ENCODE data around the gene P2RY12.

The P2RY12 gene

GRCh38 chr3:151307583-151308488 is 76.7 kb downstream of the P2RY12 start:
- H3K9me3 ChIP-seq, result no peaks in the 10 kb centered on the region
- no peak overlapping the region for H3K27ac ChIP-seq
- TF ChIP-seq CTCF (IDR thresholded peaks at IDR 0.05), result no peak
- no peak for DNase-seq
- peaks cover 0 to 5% (median 2%) of the 10 kb centered on the region in 4 donors for H3K4me1 ChIP-seq
- H3K36me3 ChIP-seq, result no peaks in the 10 kb centered on the region
- intact Hi-C loops (cut with DNase I; ENCODE audit: low total_unique reads), result no loop called here
- H3K27me3 ChIP-seq, result no peaks in the 10 kb centered on the region
- no peak overlapping the region for H3K4me3 ChIP-seq

DNA sequence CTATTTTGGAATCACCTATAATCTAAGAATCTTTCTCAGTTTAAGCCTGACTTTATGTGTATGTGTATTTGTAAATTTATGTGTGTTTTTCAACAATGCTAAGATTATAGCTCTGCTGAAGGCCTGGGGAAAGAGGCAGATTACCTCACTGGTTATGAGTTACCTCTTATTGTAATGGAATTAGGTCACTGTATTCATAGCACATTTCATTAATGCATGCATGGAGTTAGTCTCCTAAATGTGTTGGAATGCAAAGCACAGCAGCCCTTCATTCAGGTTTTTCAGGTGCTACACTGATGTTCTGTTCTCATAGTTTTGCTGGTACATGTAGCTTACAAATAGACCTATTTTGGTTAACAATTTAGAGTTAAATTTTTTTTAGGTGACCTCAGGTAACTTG is 77.4 kb downstream of the P2RY12 start:
- TF ChIP-seq CTCF (IDR thresholded peaks at IDR 0.05), result no peak
- peaks cover 0 to 5% (median 2%) of the 10 kb centered on the region in 4 donors for H3K4me1 ChIP-seq
- H3K27me3 ChIP-seq, result no peaks in the 10 kb centered on the region
- no peaks in the 10 kb centered on the region for H3K36me3 ChIP-seq
- intact Hi-C loops (cut with DNase I; ENCODE audit: low total_unique reads), result no loop called here
- H3K27ac ChIP-seq, result no peak overlapping the region
- H3K4me3 ChIP-seq, result no peak overlapping the region
- H3K9me3 ChIP-seq, result no peaks in the 10 kb centered on the region
- DNase-seq, result no peak

DNA sequence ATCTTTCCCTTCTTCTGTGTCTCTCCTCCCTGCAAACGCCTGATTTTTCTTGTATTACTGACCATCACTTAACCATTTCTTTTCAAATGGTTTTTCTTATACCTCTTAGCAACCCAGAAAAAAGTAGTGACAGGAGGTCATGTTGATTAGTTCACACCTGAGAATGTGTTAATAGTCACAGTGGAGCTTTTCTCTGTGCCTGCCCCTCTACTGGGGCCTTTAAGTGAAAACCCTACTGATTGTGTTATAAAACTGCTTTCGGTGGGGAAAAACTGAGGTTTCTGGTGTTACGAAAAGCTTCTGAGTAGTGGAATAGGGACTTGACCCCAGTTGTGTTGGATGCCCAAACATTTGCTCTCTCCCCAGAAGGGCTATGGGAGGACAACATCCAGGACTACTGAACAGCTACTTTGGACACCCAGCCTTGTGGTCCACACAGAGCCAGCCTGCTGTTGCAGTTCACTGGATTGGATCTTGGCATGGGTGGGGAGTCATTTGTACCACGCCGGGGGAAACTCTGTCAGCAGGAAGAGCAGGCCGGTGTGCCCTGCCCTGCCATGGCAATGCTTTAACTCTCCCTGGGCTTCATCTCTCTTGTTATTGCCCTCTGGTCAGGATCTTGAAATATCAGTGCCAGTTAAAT is 78.3 kb downstream of the P2RY12 start:
- Histone ChIP-seq H3K9me3 (no peaks in the 10 kb centered on the region), H3K4me3 (no peak overlapping the region), H3K36me3 (no peaks in the 10 kb centered on the region), H3K27me3 (no peaks in the 10 kb centered on the region), H3K4me1 (peaks cover 0 to 5% (median 2%) of the 10 kb centered on the region in 4 donors), H3K27ac (no peak overlapping the region)
- intact Hi-C loops (cut with DNase I; ENCODE audit: low total_unique reads), result no loop called here
- TF ChIP-seq CTCF (IDR thresholded peaks at IDR 0.05), result no peak
- DNase-seq, result no peak

DNA sequence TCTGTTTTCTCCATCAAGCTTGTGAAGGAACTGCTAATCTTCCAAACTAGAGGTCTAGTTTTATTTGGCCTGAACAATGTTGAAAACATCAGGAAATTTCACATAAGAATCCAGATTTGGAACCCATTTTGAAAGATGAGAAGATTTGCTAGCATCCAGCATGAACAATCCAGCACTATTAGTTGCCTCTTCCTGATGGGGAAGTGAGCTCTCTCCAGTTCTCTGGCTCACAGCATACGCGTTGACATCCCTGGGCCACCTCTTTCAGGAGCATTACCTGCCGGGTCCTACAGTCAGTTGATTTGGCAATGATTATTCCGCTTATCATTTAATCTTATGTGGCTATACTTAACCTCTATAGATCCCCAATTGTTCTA is 78.8 kb downstream of the P2RY12 start:
- H3K4me3 ChIP-seq, result no peak overlapping the region
- no peak for DNase-seq
- no peak overlapping the region for H3K27ac ChIP-seq
- H3K9me3 ChIP-seq, result no peaks in the 10 kb centered on the region
- peaks cover 0 to 5% (median 2%) of the 10 kb centered on the region in 4 donors for H3K4me1 ChIP-seq
- no peaks in the 10 kb centered on the region for H3K27me3 ChIP-seq
- TF ChIP-seq CTCF (IDR thresholded peaks at IDR 0.05), result no peak
- no peaks in the 10 kb centered on the region for H3K36me3 ChIP-seq
- intact Hi-C loops (cut with DNase I; ENCODE audit: low total_unique reads), result no loop called here

DNA sequence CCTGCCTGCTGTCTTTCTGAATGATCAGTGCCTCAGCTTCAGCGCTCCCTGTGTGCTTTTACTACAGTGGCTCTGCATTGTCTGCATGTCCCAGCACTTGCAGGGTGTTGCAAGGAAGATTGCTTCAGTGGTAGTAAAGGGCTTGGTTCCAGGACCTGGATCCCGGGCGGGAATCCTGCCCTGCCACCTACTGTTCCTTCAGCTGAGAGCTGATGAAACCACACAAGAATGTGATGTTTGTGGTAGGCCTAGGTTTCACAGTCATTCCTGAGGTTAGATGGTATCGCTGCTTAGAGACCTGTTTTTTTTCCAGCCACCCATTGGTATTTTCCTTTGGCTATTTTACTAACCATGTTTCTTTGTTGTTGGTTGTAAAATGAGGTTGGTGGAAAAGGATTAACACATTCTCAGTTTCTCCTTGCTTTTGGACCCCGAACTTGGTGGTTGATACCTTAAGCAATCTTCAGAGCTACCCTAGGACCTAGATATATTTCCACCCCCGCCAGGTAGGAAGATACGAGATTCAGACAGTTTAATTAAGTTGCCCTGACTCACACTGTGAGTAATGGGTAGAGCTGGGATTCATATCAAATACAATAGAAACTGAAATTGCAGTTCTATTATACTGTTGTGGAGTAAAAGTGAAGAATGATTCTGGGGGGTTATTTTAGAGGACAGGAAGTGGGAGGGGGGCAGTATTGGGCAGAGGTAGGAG is 79.3 kb downstream of the P2RY12 start:
- TF ChIP-seq CTCF (IDR thresholded peaks at IDR 0.05), result no peak
- no peaks in the 10 kb centered on the region for H3K27me3 ChIP-seq
- H3K27ac ChIP-seq, result no peak overlapping the region
- peak in 1 of 2 donors; percentile 57 for DNase-seq
- H3K9me3 ChIP-seq, result no peaks in the 10 kb centered on the region
- H3K4me3 ChIP-seq, result no peak overlapping the region
- peaks cover 0 to 5% (median 2%) of the 10 kb centered on the region in 4 donors for H3K4me1 ChIP-seq
- no peaks in the 10 kb centered on the region for H3K36me3 ChIP-seq
- intact Hi-C loops (cut with DNase I; ENCODE audit: low total_unique reads), result no loop called here

Data from tibial artery (tissue), 4 donors.